ENCODE data around the gene B4GALNT1. TPM values are rescaled to one million over a fixed set of nuclear protein-coding genes. Genes with fewer than 3 reads are reported as not detected.

The B4GALNT1 gene
- polyA plus RNA-seq, 6 donors from 2014 or later: not detected

DNA sequence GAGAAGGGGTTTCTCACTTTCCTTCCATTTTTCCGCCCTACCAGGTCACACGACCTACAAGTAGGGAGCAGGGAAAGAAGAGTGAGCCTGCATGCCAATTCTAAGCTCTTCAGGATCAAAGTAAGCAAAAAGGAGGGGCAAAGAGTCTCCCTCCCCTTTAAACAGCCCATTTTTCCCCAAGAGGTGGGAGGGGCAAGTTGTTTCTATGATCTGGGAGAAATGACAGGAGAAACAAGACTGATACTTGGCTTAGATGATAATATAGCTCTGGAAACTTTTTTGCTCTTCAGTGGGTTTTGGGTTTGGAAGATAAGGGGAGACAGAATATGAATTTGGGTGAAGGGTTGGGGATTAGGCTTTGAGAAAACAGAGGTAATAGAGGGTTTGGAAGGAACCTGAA lies 26.6 kb downstream of the B4GALNT1 start:
- peaks cover 0 to 6% of the 10 kb centered on the region in 2 donors for H3K36me3 Mint-ChIP-seq
- H3K27ac Mint-ChIP-seq: no peak overlapping the region
- ATAC-seq (ENCODE audit: low read depth in 2 of 2): no peak

DNA sequence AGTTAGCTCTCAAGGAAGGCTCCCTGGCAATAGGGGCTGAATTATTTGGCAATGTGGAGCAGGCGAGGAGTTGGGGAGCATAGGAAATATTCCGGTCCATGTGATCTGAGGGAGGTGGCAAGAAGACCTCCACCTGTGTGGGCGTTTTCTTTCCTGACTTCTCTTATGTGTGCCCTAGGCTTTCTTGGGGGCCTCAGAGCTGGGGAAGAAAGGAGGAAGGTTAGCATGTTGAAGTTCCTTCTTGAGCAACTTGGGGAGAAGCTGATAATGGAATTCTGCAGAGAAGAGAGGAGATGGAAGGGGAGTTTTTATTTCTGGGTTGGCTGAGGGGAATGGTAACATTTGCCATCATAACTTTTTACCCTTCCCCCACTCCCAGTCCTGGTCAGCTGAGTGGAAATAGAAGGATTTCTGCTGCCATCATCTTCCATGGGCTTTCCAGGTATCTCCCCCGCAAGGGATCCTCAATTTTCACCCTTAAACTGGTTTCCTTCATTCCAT lies 27.1 kb downstream of the B4GALNT1 start:
- peaks cover 3 to 11% of the 10 kb centered on the region in 2 donors for H3K36me3 Mint-ChIP-seq
- H3K27ac Mint-ChIP-seq: peak overlapping the region in 1 of 6 donors; percentile 75
- H3K27me3 Mint-ChIP-seq: peaks cover 43 to 68% (median 62%) of the 10 kb centered on the region in 3 donors
- no peaks in the 10 kb centered on the region for H3K9me3 Mint-ChIP-seq
- no peak for ATAC-seq (ENCODE audit: low read depth in 2 of 2)
- H3K4me1 Mint-ChIP-seq: peaks cover 14 to 26% (median 24%) of the 10 kb centered on the region in 3 donors
- H3K4me3 Mint-ChIP-seq: peak overlapping the region in 5 of 8 donors; percentile 56 to 88 (median 72)
- DNase-seq: no peak

More for the DNA sequence above, 26.6 kb downstream of the B4GALNT1 start:
- Mint-ChIP-seq H3K9me3 (no peaks in the 10 kb centered on the region), H3K27me3 (peaks cover 44 to 72% (median 63%) of the 10 kb centered on the region in 3 donors), H3K4me1 (peaks cover 14 to 28% (median 27%) of the 10 kb centered on the region in 3 donors), H3K4me3 (peak overlapping the region in 2 of 8 donors; percentile 56 to 88)
- DNase-seq: no peak

DNA sequence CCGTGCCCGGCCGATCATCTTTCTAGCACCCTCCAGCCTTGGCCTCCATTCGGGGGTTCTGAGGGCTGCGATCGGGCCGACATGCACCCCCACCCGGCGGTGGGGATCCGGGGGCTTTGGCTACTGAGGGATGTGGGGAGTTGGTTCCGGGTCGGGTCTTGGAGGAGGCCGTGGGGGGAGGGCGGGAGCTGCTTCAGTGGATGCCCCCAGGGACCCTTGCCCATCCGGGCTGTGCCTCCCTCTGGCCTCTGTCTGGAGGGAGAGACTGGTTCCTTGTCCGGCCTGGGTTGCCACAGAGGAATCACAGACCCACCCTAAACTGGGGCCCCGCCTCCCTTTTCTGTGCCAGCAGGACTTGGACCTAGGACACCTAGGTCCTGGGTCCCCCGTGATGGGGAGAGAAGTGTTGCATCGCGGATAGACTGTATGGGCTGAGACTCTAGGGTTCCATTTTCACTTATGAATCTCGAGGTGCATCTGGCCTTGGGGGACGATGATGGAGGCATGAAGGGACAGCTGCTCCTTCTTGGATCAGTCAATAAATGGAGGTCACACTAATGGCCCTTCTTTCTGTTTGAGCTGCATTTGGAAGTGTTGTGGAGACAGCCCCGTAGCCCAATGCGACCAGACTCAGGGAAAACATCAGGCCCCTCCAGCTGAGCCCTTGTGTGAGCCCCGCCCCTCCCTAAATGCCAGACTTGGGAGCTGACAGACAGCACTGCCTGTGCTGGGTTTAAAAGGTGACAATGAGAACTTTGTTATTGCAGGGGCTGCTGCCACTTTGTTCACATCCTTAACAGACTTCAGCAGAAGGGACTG lies 27.8 kb downstream of the B4GALNT1 start:
- peaks cover 10 to 19% (median 17%) of the 10 kb centered on the region in 3 donors for H3K4me1 Mint-ChIP-seq
- ATAC-seq (ENCODE audit: low read depth in 2 of 2) (peak; percentile 28 to 30), DNase-seq (no peak)
- peak overlapping the region in 2 of 6 donors; percentile 66 to 75 for H3K27ac Mint-ChIP-seq
- H3K27me3 Mint-ChIP-seq: peaks cover 37 to 62% (median 55%) of the 10 kb centered on the region in 3 donors
- H3K36me3 Mint-ChIP-seq: peaks cover 9 to 18% of the 10 kb centered on the region in 2 donors
- H3K9me3 Mint-ChIP-seq: no peaks in the 10 kb centered on the region
- peak overlapping the region; percentile 56 to 88 (median 72) for H3K4me3 Mint-ChIP-seq

DNA sequence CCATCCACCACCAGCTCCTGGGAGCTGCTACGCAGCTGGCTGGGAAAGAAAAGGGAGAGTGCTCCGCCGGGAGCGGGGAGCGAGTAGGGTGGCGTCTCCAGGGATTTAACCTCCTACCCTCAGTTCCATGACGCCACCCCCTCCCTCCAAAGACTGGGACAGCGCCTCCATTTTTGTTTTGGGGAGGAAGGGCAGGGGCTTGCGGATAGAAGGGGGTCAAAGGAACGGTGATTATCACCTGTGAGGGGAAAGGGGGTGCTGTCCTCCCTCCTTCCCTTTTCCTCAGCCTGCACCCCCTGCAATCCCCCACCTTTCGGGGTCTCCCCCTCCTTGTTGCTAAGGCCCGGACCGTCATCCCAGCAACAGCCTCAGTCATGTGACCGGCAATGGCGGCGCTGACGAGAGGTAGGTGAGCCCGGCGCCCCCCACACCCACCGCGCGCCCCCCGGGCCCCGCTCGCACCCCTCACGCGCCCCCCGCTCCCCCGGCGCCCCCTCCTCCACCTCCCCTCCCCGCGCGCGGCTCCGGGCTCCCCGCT lies 28.5 kb downstream of the B4GALNT1 start, which contains the start of gene DTX3:
DTX3 (plus strand) TSS at position 371 of the 538 bp plus-strand sequence. CDS start 1,694 bp downstream, outside the sequence.
- Mint-ChIP-seq H3K27ac (peak within 1 kb of the TSS in 2 of 6 donors; percentile 66 to 75), H3K4me1 (peaks cover 8 to 18% (median 16%) of the 10 kb centered on the region in 3 donors), H3K4me3 (peak within 1 kb of the TSS; percentile 65 to 88 (median 81)), H3K9me3 (no peaks in the 10 kb centered on the region), H3K27me3 (peaks cover 36 to 55% (median 49%) of the 10 kb centered on the region in 3 donors), H3K36me3 (peaks cover 12 to 24% of the 10 kb centered on the region in 2 donors)
- ATAC-seq (ENCODE audit: low read depth in 2 of 2) (peak; percentile 50 to 68), DNase-seq (no peak)

DNA sequence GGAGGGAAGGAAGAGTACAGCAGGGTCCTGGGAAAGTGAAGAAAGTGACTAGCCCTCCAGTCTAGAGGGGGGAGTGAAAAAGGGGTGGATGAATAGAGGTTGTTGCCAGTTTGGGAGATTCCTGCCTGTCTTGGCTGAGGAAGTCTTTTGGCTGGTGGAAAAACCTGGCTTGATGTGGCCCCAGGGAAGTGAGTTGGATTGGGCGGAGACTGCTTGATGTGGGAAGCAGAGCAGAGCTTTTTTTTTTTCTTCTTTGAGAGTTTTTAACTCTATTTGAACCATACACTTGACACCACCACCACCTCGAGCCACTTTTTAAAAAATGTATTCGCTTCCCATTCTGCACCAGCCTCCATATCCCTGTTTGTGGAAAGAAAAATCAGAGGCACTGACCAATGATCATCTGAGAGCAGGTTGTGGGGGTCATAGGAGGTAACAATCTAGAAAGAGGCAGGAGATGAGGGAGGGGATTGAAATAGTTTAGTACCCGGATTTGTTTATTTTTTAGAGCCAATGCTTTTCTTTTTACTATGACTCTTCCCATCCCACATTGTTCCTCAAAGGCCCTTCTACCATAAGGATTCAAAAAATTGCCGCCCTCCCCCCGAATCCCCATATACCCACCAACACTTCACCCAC lies 29.1 kb downstream of the B4GALNT1 start:
- no peak overlapping the region for H3K27ac Mint-ChIP-seq
- H3K36me3 Mint-ChIP-seq: peaks cover 17 to 30% of the 10 kb centered on the region in 2 donors
- H3K4me3 Mint-ChIP-seq: peak overlapping the region; percentile 64 to 88 (median 76)
- no peaks in the 10 kb centered on the region for H3K9me3 Mint-ChIP-seq
- peaks cover 36 to 49% (median 43%) of the 10 kb centered on the region in 3 donors for H3K27me3 Mint-ChIP-seq
- peaks cover 8 to 18% (median 16%) of the 10 kb centered on the region in 3 donors for H3K4me1 Mint-ChIP-seq
- no peak for ATAC-seq (ENCODE audit: low read depth in 2 of 2)
- no peak for DNase-seq

DNA sequence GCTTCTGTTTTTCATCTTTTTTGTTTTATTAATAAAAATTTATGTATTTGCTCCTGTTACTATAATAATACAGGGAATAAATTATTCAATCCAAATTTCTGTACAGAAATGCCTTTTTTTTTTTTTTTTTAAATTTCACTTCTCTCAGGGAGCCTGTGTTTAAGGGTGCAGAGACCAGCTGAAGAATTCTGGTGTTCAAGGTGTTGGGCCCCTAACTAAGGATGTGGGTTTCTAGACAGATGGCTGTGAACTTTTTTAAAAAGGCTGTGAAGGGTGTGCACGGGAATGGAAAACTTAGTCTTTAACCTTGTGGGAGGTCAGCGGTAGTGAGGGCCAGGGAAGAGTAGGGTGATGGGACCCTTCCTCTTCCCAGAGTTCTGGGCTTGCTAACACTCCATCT lies 29.7 kb downstream of the B4GALNT1 start:
- Mint-ChIP-seq H3K36me3 (peaks cover 21 to 34% of the 10 kb centered on the region in 2 donors), H3K27me3 (peaks cover 31 to 43% (median 37%) of the 10 kb centered on the region in 3 donors), H3K4me1 (peaks cover 8 to 18% (median 16%) of the 10 kb centered on the region in 3 donors), H3K9me3 (no peaks in the 10 kb centered on the region), H3K27ac (no peak overlapping the region), H3K4me3 (peak overlapping the region in 5 of 8 donors; percentile 22 to 81 (median 67))
- ATAC-seq (ENCODE audit: low read depth in 2 of 2) (no peak), DNase-seq (no peak)

DNA sequence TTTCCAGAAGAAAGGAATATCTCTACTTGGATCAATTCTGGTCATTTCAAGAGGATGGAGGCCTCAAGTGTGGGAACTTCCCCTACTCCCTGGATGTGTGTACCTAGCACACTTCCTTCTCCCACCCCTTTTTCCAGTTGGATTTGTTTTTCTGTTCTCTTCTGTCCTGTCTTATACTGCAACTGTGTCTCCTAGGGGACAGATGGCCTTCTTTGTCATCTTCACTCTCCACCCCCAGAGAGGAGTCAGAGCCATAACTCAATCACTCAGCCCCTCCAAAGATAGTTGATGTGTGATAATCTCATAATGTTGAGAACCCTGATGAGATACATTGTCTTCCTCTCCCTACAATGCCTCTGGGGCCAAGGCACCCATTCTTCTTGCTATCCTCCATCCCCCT lies 30.5 kb downstream of the B4GALNT1 start:
- ATAC-seq (ENCODE audit: low read depth in 2 of 2) (no peak), DNase-seq (no peak)
- Mint-ChIP-seq H3K4me3 (peak overlapping the region in 1 of 8 donors; percentile 7), H3K4me1 (peaks cover 8 to 18% (median 16%) of the 10 kb centered on the region in 3 donors), H3K27me3 (peaks cover 25 to 37% (median 29%) of the 10 kb centered on the region in 3 donors), H3K36me3 (peaks cover 25 to 39% of the 10 kb centered on the region in 2 donors), H3K27ac (peak overlapping the region in 1 of 6 donors; percentile 5), H3K9me3 (no peaks in the 10 kb centered on the region)

DNA sequence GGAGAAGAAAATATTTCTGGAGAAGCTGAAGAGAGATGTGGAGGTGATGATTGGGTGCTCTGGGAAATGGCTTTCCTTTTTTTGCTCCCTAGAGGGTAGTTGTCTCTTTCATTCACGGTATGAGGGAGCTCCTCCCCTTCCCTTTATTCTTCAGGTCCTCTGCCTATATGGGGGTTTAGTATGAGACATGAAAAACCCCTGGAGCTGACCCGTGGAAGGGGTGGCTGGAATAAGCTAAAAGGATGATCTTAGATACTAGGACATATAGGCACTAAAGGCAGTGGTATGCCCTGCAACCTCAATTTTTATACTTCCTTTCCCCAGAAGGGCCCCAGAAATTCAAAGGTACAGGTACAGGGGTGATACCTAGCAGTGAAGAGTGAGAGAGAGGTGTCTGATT lies 32.6 kb downstream of the B4GALNT1 start:
- H3K4me3 Mint-ChIP-seq: no peak overlapping the region
- no peak for DNase-seq
- H3K4me1 Mint-ChIP-seq: peaks cover 8 to 16% (median 12%) of the 10 kb centered on the region in 3 donors
- H3K36me3 Mint-ChIP-seq: peaks cover 41 to 52% of the 10 kb centered on the region in 2 donors
- peak overlapping the region in 1 of 6 donors; percentile 73 for H3K27ac Mint-ChIP-seq
- H3K9me3 Mint-ChIP-seq: no peaks in the 10 kb centered on the region
- peaks cover 8 to 20% (median 11%) of the 10 kb centered on the region in 3 donors for H3K27me3 Mint-ChIP-seq
- ATAC-seq (ENCODE audit: low read depth in 2 of 2): no peak

DNA sequence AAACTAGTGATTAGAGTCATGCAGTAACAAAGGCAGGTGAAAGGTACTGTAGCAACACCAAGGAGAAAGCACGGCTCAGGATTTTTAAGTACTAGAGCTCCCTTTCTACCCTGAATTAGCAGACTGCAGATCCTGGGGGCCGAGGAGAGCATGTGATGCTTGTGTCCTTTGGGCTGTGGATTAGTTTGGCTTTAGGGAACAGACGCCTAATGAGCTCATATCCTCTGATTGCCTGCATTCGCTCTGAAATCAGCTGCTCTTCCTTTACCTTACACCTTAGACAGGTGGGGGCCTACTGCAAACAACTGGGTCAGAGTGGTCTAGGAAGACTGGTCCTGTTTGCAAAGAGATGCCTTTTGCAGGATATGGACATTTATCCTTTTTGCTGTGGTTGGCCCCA lies 39.8 kb downstream of the B4GALNT1 start:
- Mint-ChIP-seq H3K36me3 (peaks cover 18 to 25% of the 10 kb centered on the region in 2 donors), H3K9me3 (no peaks in the 10 kb centered on the region), H3K27ac (peak overlapping the region in 1 of 6 donors; percentile 56), H3K4me3 (peak overlapping the region in 1 of 8 donors; percentile 85), H3K4me1 (peaks cover 18 to 23% (median 21%) of the 10 kb centered on the region in 3 donors), H3K27me3 (no peaks in the 10 kb centered on the region)
- ATAC-seq (ENCODE audit: low read depth in 2 of 2) (no peak), DNase-seq (no peak)

DNA sequence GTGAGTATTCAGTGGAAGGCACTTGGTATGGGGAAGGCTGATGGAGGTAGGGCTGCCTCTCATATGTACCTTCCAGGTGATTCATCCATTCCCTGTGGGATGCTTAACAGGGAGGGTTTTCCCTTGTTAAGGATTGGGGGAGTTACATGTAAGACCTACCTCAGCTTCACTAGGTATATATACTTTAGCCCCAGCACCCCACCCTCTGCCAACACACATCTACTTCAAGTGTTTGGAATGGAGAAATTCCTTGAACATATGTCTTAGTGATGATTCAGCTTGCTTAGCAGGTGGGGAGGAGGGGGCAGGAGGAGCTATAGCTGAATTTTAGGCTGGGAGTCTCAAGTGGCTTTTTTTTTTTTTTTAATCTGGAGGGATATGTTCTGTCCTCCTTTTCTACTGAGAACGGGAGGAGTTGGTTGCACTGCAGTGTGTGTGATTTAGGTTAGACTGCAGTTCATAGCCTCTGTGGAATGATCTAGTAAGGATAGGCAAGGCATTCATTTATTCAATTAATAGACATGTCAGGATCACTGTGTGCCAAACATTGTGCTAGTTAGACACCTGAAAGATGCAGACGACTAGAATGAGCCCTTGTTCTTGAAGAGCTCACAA lies 40.3 kb downstream of the B4GALNT1 start:
- ATAC-seq (ENCODE audit: low read depth in 2 of 2) (no peak), DNase-seq (no peak)
- Mint-ChIP-seq H3K27me3 (no peaks in the 10 kb centered on the region), H3K36me3 (peaks cover 13 to 22% of the 10 kb centered on the region in 2 donors), H3K27ac (peak overlapping the region in 1 of 6 donors; percentile 12), H3K9me3 (no peaks in the 10 kb centered on the region), H3K4me1 (peaks cover 18 to 23% (median 21%) of the 10 kb centered on the region in 3 donors), H3K4me3 (peak overlapping the region; percentile 84 to 95 (median 90))

DNA sequence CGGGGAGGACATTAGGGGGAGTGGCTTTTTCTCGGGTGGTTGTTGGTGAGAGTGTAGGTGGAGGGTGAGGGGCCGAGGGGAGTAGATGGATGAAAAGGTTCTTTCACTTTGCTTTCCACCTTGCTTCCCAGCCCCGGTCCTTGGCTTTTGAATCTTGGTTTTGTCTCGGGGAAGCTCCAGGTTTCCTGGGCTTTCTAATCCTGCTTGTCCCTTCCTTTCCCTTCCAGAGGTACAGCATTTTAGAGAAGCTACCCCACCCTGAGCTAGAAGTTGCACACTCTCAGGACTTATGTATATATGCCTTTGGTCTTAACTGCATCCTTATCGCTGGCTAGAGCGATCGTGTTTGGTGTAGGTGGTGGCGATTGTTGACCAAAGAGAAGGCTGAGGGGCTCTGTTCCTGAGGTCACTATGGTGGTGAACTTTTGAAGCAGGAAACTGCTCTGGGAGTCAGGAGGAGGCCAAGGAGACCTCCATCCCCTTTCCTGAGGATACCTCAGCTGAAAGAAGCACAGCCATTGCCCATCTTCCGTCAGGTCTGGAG lies 41.1 kb downstream of the B4GALNT1 start:
- Mint-ChIP-seq H3K9me3 (no peaks in the 10 kb centered on the region), H3K4me1 (peaks cover 18 to 23% (median 21%) of the 10 kb centered on the region in 3 donors), H3K27ac (peak overlapping the region; percentile 72 to 85 (median 83)), H3K36me3 (peaks cover 5 to 15% of the 10 kb centered on the region in 2 donors), H3K27me3 (no peaks in the 10 kb centered on the region), H3K4me3 (peak overlapping the region; percentile 84 to 95 (median 90))
- ATAC-seq (ENCODE audit: low read depth in 2 of 2): no peak
- no peak for DNase-seq
